Measurements from ENCODE around the gene CYP8B1.
A peak's percentile ranks its signal among the peaks of the same experiment; 100 is the strongest.

CYP8B1 gene

DNA sequence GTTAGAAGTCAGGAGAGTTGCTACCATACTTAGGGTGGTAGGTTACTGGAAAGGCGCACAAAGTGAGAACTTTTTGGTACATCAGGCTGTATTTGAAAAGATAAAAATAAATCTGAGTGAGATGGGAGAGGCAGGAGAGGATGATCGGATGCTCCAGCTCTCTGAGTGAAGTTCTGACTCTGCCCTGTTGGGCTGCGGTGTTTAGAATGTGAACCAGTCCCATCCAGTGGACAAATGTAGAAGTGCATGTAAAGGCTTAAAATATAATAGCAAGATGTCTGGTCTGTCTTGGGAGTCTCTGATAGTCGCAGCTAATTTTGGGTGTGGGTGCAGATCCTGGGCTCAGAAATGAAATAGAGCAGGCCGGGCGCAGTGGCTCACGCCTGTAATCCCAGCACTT, 36.1 kb downstream of the CYP8B1 start:
- TF ChIP-seq, protein P1, sequence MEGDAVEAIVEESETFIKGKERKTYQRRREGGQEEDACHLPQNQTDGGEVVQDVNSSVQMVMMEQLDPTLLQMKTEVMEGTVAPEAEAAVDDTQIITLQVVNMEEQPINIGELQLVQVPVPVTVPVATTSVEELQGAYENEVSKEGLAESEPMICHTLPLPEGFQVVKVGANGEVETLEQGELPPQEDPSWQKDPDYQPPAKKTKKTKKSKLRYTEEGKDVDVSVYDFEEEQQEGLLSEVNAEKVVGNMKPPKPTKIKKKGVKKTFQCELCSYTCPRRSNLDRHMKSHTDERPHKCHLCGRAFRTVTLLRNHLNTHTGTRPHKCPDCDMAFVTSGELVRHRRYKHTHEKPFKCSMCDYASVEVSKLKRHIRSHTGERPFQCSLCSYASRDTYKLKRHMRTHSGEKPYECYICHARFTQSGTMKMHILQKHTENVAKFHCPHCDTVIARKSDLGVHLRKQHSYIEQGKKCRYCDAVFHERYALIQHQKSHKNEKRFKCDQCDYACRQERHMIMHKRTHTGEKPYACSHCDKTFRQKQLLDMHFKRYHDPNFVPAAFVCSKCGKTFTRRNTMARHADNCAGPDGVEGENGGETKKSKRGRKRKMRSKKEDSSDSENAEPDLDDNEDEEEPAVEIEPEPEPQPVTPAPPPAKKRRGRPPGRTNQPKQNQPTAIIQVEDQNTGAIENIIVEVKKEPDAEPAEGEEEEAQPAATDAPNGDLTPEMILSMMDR (IDR thresholded peaks at IDR 0.05; ENCODE audit: control insufficient read depth, extremely low read depth, insufficient read depth) = peak; percentile 73
- peak; percentile 50 for DNase-seq (ENCODE audit: low read depth)
- no peak overlapping the region for H3K4me3 ChIP-seq (ENCODE audit: low read depth, low read length)

DNA sequence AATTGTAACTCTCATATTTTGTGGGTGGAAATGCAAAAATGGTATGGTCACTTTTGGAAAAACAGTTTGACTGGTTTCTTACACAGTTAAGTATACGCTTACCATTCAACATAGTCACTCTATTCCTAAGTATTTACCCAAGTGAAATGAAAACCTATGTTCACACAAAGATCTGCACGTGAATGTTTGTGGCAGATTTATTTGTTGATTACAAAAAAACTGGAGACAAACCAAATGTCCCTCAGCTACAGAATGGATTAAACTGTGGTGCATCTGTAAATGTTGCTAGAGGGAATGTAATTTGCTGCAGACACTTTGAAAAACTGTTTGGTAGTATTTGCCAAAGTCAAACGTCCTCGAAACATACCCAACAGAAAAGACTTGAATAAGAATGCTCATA, 37.1 kb downstream of the CYP8B1 start:
- DNase-seq (ENCODE audit: low read depth) = peak; percentile 58
- H3K4me3 ChIP-seq (ENCODE audit: low read depth, low read length) = no peak overlapping the region; the same call in 1 of the 2 replicates
- TF ChIP-seq, protein P1 (IDR thresholded peaks at IDR 0.05; ENCODE audit: control insufficient read depth, extremely low read depth, insufficient read depth) = no peak

DNA sequence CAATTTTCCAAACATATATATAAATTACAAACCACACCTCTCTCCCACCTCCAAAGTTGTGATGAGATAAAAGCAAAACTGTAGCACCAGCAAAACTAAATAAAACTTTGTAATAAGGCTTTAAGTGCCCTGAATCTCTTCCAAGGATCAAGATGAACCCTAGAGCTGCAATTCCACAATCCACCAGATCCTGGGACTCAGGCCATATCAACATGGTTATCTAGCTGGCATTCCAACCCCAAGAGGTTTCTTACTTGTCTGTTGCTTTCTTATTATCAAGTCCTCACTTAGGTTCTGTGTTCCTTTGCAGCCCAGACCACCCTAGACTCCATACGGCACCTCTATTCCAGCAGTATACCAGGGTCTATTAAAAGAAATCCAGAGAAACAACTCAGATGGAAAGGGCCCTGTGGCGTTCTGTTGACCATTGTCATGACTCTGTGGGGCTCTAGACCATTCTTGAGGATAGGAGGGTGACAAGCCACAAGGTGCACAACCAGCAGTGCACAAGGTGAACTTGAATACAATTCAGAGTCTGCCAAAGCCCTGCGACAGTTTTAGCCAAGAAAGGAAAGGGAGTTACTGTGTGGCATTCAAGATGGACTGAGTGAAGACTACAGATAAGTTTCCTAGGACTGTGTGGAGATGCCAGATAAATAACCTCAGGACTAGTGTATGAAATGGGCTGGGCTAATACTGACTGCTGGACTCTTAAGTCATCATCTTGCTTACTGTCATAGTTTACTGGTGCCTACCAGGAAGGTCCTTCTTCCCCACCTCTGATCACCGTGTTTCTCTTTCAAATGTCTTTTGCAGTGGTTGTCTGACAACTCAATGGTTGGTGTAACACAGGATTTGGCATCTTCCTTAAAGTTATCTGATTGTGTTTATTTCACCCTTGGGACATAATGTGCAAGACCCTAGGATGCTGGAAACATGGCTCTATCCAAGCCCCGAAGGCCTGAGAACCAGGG, 39.2 kb downstream of the CYP8B1 start:
- H3K4me3 ChIP-seq (ENCODE audit: low read depth, low read length) = no peak overlapping the region
- TF ChIP-seq, protein P1 (IDR thresholded peaks at IDR 0.05; ENCODE audit: control insufficient read depth, extremely low read depth, insufficient read depth) = no peak
- no peak for DNase-seq (ENCODE audit: low read depth)

GRCh38 chr3:42831321-42831713, 44.4 kb downstream of the CYP8B1 start:
- peak; percentile 26 for DNase-seq (ENCODE audit: low read depth)
- TF ChIP-seq, protein P1 (IDR thresholded peaks at IDR 0.05; ENCODE audit: control insufficient read depth, extremely low read depth, insufficient read depth) = peak; percentile 70
- H3K4me3 ChIP-seq (ENCODE audit: low read depth, low read length) = no peak overlapping the region

DNA sequence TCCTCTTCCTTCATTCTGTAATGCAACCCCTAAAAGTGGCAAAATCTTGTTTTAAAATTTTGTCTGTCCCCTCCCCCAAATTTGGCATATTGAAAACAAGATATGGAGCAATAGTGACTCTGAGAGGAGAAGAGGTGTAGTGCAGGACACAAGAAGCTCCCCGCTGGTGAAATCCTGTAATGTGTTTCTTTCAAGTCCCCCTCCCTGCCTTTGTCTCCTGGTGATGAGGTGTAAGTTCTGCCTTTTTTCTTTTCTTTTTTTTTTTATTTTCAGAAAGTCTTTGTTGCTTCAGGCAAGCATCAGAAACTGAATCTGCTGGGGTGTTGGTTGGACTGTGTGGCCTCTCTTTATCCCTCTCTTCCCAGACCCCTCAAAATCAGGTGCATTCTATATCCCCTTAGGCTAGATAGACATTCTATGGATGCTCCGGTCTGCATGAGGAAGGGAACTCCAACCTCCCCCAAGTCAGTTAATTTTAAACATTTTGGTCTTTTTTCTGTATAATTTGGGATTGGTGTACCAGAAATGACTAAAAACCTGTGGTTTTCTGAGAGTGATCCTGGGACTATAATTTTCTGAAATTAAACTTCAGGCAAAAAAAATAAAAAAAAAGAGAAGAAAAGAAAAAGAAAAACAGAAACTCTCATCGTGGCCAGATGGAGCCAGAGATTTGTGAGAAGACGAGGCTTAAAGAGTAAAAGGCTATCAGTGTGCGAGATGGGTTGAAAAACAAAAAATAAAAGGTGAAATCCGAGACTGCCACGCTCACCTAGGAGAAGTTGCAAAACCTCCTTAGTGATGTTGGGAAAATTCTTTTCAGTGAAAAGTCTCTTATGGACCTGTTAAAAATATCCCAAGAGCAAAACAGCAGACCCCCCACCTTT, 45.0 kb downstream of the CYP8B1 start:
- no peak overlapping the region for H3K4me3 ChIP-seq (ENCODE audit: low read depth, low read length)
- TF ChIP-seq, protein P1 (IDR thresholded peaks at IDR 0.05; ENCODE audit: control insufficient read depth, extremely low read depth, insufficient read depth) = peak; percentile 74
- peak; percentile 21 for DNase-seq (ENCODE audit: low read depth)

- H3K4me3 ChIP-seq (ENCODE audit: low read depth, low read length) = no peak overlapping the region
- no peak for DNase-seq (ENCODE audit: low read depth)
- TF ChIP-seq, protein P1 (IDR thresholded peaks at IDR 0.05; ENCODE audit: control insufficient read depth, extremely low read depth, insufficient read depth) = no peak
These were observed 45.8 kb downstream of the CYP8B1 start for GRCh38 chr3:42829628-42830436.

Data from LNCaP clone FGC (cell line).